DOHH2 (cell line): ENCODE results near the gene TMPRSS9.

Experiments
- H3F3A ChIP-seq: fragments of 200-600 bp; sonication (generic), shearing (Covaris generic); 2 replicates; pipeline ENCODE4 v1.6.0; 2016; ENCODE audit warnings: antibody characterized with exemption, mild to moderate bottlenecking; ENCODE audit not compliant: control insufficient read depth, insufficient read depth
- H3K27ac ChIP-seq: fragments of 200-600 bp; sonication (generic); 2 replicates; pipeline ENCODE4 v1.5.1; 2014; ENCODE audit warnings: low read depth, mild to moderate bottlenecking, low read length, moderate library complexity
- H3K27me3 ChIP-seq: fragments of 200-600 bp; sonication (generic); 2 replicates; pipeline ENCODE4 v1.6.1; 2014; ENCODE audit warnings: mild to moderate bottlenecking, low read length, mixed read lengths; ENCODE audit not compliant: control insufficient read depth
- H3K36me3 ChIP-seq: fragments of 200-600 bp; sonication (generic); 2 replicates; pipeline ENCODE4 v1.6.1; 2014; ENCODE audit warnings: mild to moderate bottlenecking, low read length, moderate library complexity, mixed read lengths; ENCODE audit not compliant: control insufficient read depth
- H3K4me1 ChIP-seq: fragments of 200-600 bp; sonication (generic); 2 replicates; pipeline ENCODE4 v1.6.1; 2014; ENCODE audit warnings: mild to moderate bottlenecking, low read length, mixed read lengths; ENCODE audit not compliant: control insufficient read depth
- H3K4me2 ChIP-seq: fragments of 200-600 bp; sonication (generic); 2 replicates; pipeline ENCODE4 v1.6.0; 2014; ENCODE audit warnings: mild to moderate bottlenecking, low read length, moderate library complexity
- H3K4me3 ChIP-seq: fragments of 200-600 bp; sonication (generic); 2 replicates; pipeline ENCODE4 v1.5.1; 2014; ENCODE audit warnings: mild to moderate bottlenecking, low read length, mixed read lengths
- H3K79me2 ChIP-seq: fragments of 200-600 bp; sonication (generic); 2 replicates; pipeline ENCODE4 v1.6.1; 2014; ENCODE audit warnings: mild to moderate bottlenecking, low read length, mixed read lengths; ENCODE audit not compliant: control insufficient read depth
- H3K9me2 ChIP-seq: fragments of 200-600 bp; sonication (generic); replicated peaks from 2 replicates; pipeline ENCODE4 v1.6.1; 2014; ENCODE audit warnings: mild to moderate bottlenecking, low read length, mixed read lengths; ENCODE audit not compliant: control insufficient read depth
- H3K9me3 ChIP-seq: fragments of 200-600 bp; sonication (generic); 2 replicates; pipeline ENCODE4 v1.6.1; 2014; ENCODE audit warnings: antibody characterized with exemption, low read length, mixed read lengths; ENCODE audit not compliant: control insufficient read depth, insufficient read depth
- H4K20me1 ChIP-seq: fragments of 200-600 bp; sonication (generic); 2 replicates; pipeline ENCODE4 v1.6.0; 2014; ENCODE audit warnings: low read depth, mild to moderate bottlenecking, antibody characterized with exemption, low read length, moderate library complexity; ENCODE audit not compliant: control insufficient read depth, insufficient read depth
- CTCF ChIP-seq: fragments of 200-600 bp; sonication (generic); IDR thresholded peaks from one replicate; pipeline ENCODE4 v1.5.1; 2014; ENCODE audit warnings: antibody characterized with exemption, mild to moderate bottlenecking, low read depth, low read length; ENCODE audit not compliant: poor library complexity, severe bottlenecking
- EZH2phosphoT487 ChIP-seq: fragments of 200-600 bp; sonication (generic); IDR thresholded peaks from 2 replicates; pipeline ENCODE4 v1.6.1; 2017; ENCODE audit warnings: borderline replicate concordance, mild to moderate bottlenecking, antibody characterized with exemption, low read length, moderate library complexity, mixed read lengths

The TMPRSS9 gene

GRCh38 chr19:2451138-2451537 is 91.1 kb downstream of the TMPRSS9 start:
- Histone ChIP-seq H4K20me1 (peaks cover 14% of the 10 kb centered on the region; the same call in 1 of the 2 replicates), H3K4me2 (no peak overlapping the region), H3K9me2 (no peaks in the 10 kb centered on the region), H3F3A (peaks cover 3% of the 10 kb centered on the region), H3K27me3 (no peaks in the 10 kb centered on the region), H3K9me3 (no peaks in the 10 kb centered on the region), H3K27ac (no peak overlapping the region), H3K36me3 (peaks cover 50% of the 10 kb centered on the region), H3K4me1 (peaks cover 60% of the 10 kb centered on the region), H3K79me2 (peaks cover 97% of the 10 kb centered on the region), H3K4me3 (no peak overlapping the region)
- TF ChIP-seq EZH2phosphoT487 (no peak), CTCF (no peak)

DNA sequence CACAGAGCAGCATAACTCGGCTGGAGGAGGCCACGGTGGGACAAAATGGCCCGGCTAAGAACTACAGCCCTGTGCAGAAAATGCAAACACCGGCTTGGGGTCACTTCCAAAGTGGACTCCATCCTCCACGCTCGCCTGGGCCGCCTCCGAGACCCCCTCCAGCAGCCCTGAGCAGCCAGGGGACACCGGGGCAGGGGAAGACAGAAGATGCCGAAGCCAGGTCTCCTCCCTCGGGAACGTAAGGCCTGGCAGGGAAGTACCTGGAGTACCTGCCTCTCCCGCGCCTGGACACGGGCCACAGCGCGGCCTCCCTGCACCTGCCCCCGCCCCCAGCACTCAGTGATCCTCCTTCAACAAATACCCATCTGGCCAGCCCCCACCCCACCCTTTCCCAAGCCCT is 91.7 kb downstream of the TMPRSS9 start:
- Histone ChIP-seq H3F3A (peaks cover 3% of the 10 kb centered on the region), H3K36me3 (peaks cover 54% of the 10 kb centered on the region), H3K4me2 (no peak overlapping the region), H3K27me3 (no peaks in the 10 kb centered on the region), H3K4me1 (peaks cover 54% of the 10 kb centered on the region), H3K9me2 (no peaks in the 10 kb centered on the region), H3K27ac (no peak overlapping the region), H3K9me3 (no peaks in the 10 kb centered on the region), H3K79me2 (peaks cover 97% of the 10 kb centered on the region), H4K20me1 (peaks cover 14% of the 10 kb centered on the region; the same call in 1 of the 2 replicates), H3K4me3 (no peak overlapping the region)
- TF ChIP-seq EZH2phosphoT487 (no peak), CTCF (no peak)

DNA sequence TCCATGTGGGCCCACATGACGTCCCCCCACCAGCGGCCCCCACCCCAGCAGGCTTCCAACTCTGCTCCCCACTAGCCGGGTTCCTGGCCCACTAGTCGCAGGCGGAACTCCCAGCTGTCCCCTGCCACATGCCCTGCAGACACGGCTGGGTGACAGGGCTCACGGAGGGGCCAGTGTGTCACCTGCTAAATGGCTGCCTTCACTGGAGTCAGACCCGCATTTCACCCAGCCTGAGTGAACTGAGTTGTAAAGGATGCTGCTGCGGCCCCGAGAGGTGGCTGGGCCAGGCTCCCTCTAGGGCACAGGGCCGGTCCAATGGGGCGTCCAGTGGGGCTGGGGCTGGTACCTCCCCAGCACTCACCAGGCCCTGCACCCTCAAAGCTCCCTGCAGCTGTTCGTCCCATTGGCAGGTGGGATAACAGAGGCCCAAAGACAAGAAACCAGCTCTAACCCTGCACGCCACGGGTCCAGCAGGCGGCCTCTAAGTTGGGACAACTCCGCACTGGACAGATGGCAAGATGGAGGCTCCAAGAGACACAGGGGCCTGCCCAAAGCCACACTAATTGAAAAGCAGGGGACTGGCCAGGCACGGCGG is 93.5 kb downstream of the TMPRSS9 start:
- TF ChIP-seq EZH2phosphoT487 = no peak
- TF ChIP-seq CTCF = no peak
- H3K4me2 ChIP-seq = peak overlapping the region; percentile 15
- peaks cover 83% of the 10 kb centered on the region for H3K79me2 ChIP-seq
- H3K4me3 ChIP-seq = no peak overlapping the region
- no peak overlapping the region for H3K27ac ChIP-seq
- H3K9me3 ChIP-seq = no peaks in the 10 kb centered on the region
- H4K20me1 ChIP-seq = peaks cover 14% of the 10 kb centered on the region; the same call in 1 of the 2 replicates
- H3K27me3 ChIP-seq = no peaks in the 10 kb centered on the region
- peaks cover 3% of the 10 kb centered on the region for H3F3A ChIP-seq
- no peaks in the 10 kb centered on the region for H3K9me2 ChIP-seq
- peaks cover 44% of the 10 kb centered on the region for H3K4me1 ChIP-seq
- peaks cover 47% of the 10 kb centered on the region for H3K36me3 ChIP-seq
